A673 (cell line): ENCODE results near the gene OSBPL6.

Experiments used
- EZH2 ChIP-seq: fragments of 200-600 bp; sonication (generic); IDR thresholded peaks from 2 replicates; pipeline ENCODE4 v1.6.1; 2017; ENCODE audit warnings: borderline replicate concordance, low read depth, mild to moderate bottlenecking, mixed read lengths, antibody characterized with exemption, low read length; ENCODE audit not compliant: poor library complexity, severe bottlenecking
- TF ChIP-seq, protein P1 (sequence below): fragments of 300-800, 200-600 bp; sonication (generic); conservative IDR thresholded peaks from 2 replicates; pipeline ENCODE4 v1.5.1; 2017; ENCODE audit warnings: low read depth, mild to moderate bottlenecking, antibody characterized with exemption, low read length, moderate library complexity, mixed read lengths

- TF ChIP-seq, protein P1, sequence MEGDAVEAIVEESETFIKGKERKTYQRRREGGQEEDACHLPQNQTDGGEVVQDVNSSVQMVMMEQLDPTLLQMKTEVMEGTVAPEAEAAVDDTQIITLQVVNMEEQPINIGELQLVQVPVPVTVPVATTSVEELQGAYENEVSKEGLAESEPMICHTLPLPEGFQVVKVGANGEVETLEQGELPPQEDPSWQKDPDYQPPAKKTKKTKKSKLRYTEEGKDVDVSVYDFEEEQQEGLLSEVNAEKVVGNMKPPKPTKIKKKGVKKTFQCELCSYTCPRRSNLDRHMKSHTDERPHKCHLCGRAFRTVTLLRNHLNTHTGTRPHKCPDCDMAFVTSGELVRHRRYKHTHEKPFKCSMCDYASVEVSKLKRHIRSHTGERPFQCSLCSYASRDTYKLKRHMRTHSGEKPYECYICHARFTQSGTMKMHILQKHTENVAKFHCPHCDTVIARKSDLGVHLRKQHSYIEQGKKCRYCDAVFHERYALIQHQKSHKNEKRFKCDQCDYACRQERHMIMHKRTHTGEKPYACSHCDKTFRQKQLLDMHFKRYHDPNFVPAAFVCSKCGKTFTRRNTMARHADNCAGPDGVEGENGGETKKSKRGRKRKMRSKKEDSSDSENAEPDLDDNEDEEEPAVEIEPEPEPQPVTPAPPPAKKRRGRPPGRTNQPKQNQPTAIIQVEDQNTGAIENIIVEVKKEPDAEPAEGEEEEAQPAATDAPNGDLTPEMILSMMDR: no peak
- no peak for TF ChIP-seq EZH2
Measured at GRCh38 chr2:178450524-178450773, 256.1 kb downstream of the OSBPL6 start.
